ENCODE data around the gene ERICH3.
"Not testable (repeated sequence)": the region's sequence is repeated elsewhere in the genome, so short reads cannot be mapped to it uniquely, and the experiment has no call there.

ERICH3 gene

GRCh38 chr1:74670866-74671265 lies 2.7 kb downstream of the ERICH3 start:
- H3K4me1 ChIP-seq (ENCODE audit: control insufficient read depth, insufficient read depth, low read length); H3K27me3 ChIP-seq (ENCODE audit: control insufficient read depth, insufficient read depth, low read length); H3K27ac ChIP-seq (ENCODE audit: low read depth, low read length): not testable (repeated sequence)

GRCh38 chr1:74654708-74655107 lies 18.9 kb downstream of the ERICH3 start:
- Histone ChIP-seq H3K9ac (ENCODE audit: low read length) (no peak overlapping the region), H3K27me3 (ENCODE audit: control insufficient read depth, insufficient read depth, low read length) (no peaks in the 10 kb centered on the region), H3K27ac (ENCODE audit: low read depth, low read length) (no peak overlapping the region), H3K4me3 (ENCODE audit: low read length) (no peak overlapping the region), H3K4me1 (ENCODE audit: control insufficient read depth, insufficient read depth, low read length) (no peaks in the 10 kb centered on the region), H3K36me3 (ENCODE audit: control insufficient read depth, insufficient read depth, low read length) (no peaks in the 10 kb centered on the region)

More at GRCh38 chr1:74670866-74671265, 2.7 kb downstream of the ERICH3 start:
- not testable (repeated sequence) for H3K9ac ChIP-seq (ENCODE audit: low read length); H3K36me3 ChIP-seq (ENCODE audit: control insufficient read depth, insufficient read depth, low read length); H3K4me3 ChIP-seq (ENCODE audit: low read length)

GRCh38 chr1:74652711-74653139 lies 20.9 kb downstream of the ERICH3 start:
- Histone ChIP-seq H3K36me3 (ENCODE audit: control insufficient read depth, insufficient read depth, low read length) (no peaks in the 10 kb centered on the region), H3K27ac (ENCODE audit: low read depth, low read length) (no peak overlapping the region), H3K27me3 (ENCODE audit: control insufficient read depth, insufficient read depth, low read length) (no peaks in the 10 kb centered on the region), H3K9ac (ENCODE audit: low read length) (no peak overlapping the region), H3K4me3 (ENCODE audit: low read length) (no peak overlapping the region), H3K4me1 (ENCODE audit: control insufficient read depth, insufficient read depth, low read length) (no peaks in the 10 kb centered on the region)

GRCh38 chr1:74650561-74650960 lies 23.0 kb downstream of the ERICH3 start:
- no peak overlapping the region for H3K9ac ChIP-seq (ENCODE audit: low read length)
- no peaks in the 10 kb centered on the region for H3K4me1 ChIP-seq (ENCODE audit: control insufficient read depth, insufficient read depth, low read length)
- no peak overlapping the region for H3K4me3 ChIP-seq (ENCODE audit: low read length)
- no peak overlapping the region for H3K27ac ChIP-seq (ENCODE audit: low read depth, low read length)
- no peaks in the 10 kb centered on the region for H3K36me3 ChIP-seq (ENCODE audit: control insufficient read depth, insufficient read depth, low read length)
- no peaks in the 10 kb centered on the region for H3K27me3 ChIP-seq (ENCODE audit: control insufficient read depth, insufficient read depth, low read length)

GRCh38 chr1:74641876-74642275 lies 31.7 kb downstream of the ERICH3 start:
- Histone ChIP-seq H3K4me3 (ENCODE audit: low read length) (no peak overlapping the region), H3K27me3 (ENCODE audit: control insufficient read depth, insufficient read depth, low read length) (no peaks in the 10 kb centered on the region), H3K36me3 (ENCODE audit: control insufficient read depth, insufficient read depth, low read length) (no peaks in the 10 kb centered on the region), H3K4me1 (ENCODE audit: control insufficient read depth, insufficient read depth, low read length) (no peaks in the 10 kb centered on the region), H3K9ac (ENCODE audit: low read length) (no peak overlapping the region), H3K27ac (ENCODE audit: low read depth, low read length) (no peak overlapping the region)

- no peaks in the 10 kb centered on the region for H3K27me3 ChIP-seq (ENCODE audit: control insufficient read depth, insufficient read depth, low read length)
- H3K36me3 ChIP-seq (ENCODE audit: control insufficient read depth, insufficient read depth, low read length): no peaks in the 10 kb centered on the region
- no peak overlapping the region for H3K9ac ChIP-seq (ENCODE audit: low read length)
- H3K4me3 ChIP-seq (ENCODE audit: low read length): no peak overlapping the region
- H3K4me1 ChIP-seq (ENCODE audit: control insufficient read depth, insufficient read depth, low read length): no peaks in the 10 kb centered on the region
- H3K27ac ChIP-seq (ENCODE audit: low read depth, low read length): no peak overlapping the region
These were observed 32.4 kb downstream of the ERICH3 start for GRCh38 chr1:74641161-74641560.

GRCh38 chr1:74637296-74637695 lies 36.3 kb downstream of the ERICH3 start:
- no peak overlapping the region for H3K4me3 ChIP-seq (ENCODE audit: low read length)

GRCh38 chr1:74629283-74629682 lies 44.3 kb downstream of the ERICH3 start:
- H3K4me3 ChIP-seq (ENCODE audit: low read length): no peak overlapping the region
- no peaks in the 10 kb centered on the region for H3K27me3 ChIP-seq (ENCODE audit: control insufficient read depth, insufficient read depth, low read length)
- H3K36me3 ChIP-seq (ENCODE audit: control insufficient read depth, insufficient read depth, low read length): no peaks in the 10 kb centered on the region
- H3K9ac ChIP-seq (ENCODE audit: low read length): no peak overlapping the region
- no peak overlapping the region for H3K27ac ChIP-seq (ENCODE audit: low read depth, low read length)
- no peaks in the 10 kb centered on the region for H3K4me1 ChIP-seq (ENCODE audit: control insufficient read depth, insufficient read depth, low read length)

More at GRCh38 chr1:74637296-74637695, 36.3 kb downstream of the ERICH3 start:
- Histone ChIP-seq H3K27ac (ENCODE audit: low read depth, low read length) (no peak overlapping the region), H3K9ac (ENCODE audit: low read length) (no peak overlapping the region), H3K4me1 (ENCODE audit: control insufficient read depth, insufficient read depth, low read length) (no peaks in the 10 kb centered on the region), H3K36me3 (ENCODE audit: control insufficient read depth, insufficient read depth, low read length) (no peaks in the 10 kb centered on the region), H3K27me3 (ENCODE audit: control insufficient read depth, insufficient read depth, low read length) (no peaks in the 10 kb centered on the region)

- H3K9ac ChIP-seq (ENCODE audit: low read length): no peak overlapping the region
- no peaks in the 10 kb centered on the region for H3K36me3 ChIP-seq (ENCODE audit: control insufficient read depth, insufficient read depth, low read length)
- no peak overlapping the region for H3K4me3 ChIP-seq (ENCODE audit: low read length)
- no peaks in the 10 kb centered on the region for H3K4me1 ChIP-seq (ENCODE audit: control insufficient read depth, insufficient read depth, low read length)
- H3K27me3 ChIP-seq (ENCODE audit: control insufficient read depth, insufficient read depth, low read length): no peaks in the 10 kb centered on the region
- no peak overlapping the region for H3K27ac ChIP-seq (ENCODE audit: low read depth, low read length)
These were observed 49.9 kb downstream of the ERICH3 start for GRCh38 chr1:74623716-74624115.

- Histone ChIP-seq H3K36me3 (ENCODE audit: control insufficient read depth, insufficient read depth, low read length) (no peaks in the 10 kb centered on the region), H3K27me3 (ENCODE audit: control insufficient read depth, insufficient read depth, low read length) (no peaks in the 10 kb centered on the region), H3K4me3 (ENCODE audit: low read length) (no peak overlapping the region), H3K9ac (ENCODE audit: low read length) (no peak overlapping the region), H3K27ac (ENCODE audit: low read depth, low read length) (no peak overlapping the region), H3K4me1 (ENCODE audit: control insufficient read depth, insufficient read depth, low read length) (no peaks in the 10 kb centered on the region)
These were observed 53.4 kb downstream of the ERICH3 start for GRCh38 chr1:74620242-74620641.

GRCh38 chr1:74618974-74619373 lies 54.6 kb downstream of the ERICH3 start:
- Histone ChIP-seq H3K4me1 (ENCODE audit: control insufficient read depth, insufficient read depth, low read length) (no peaks in the 10 kb centered on the region), H3K9ac (ENCODE audit: low read length) (no peak overlapping the region), H3K27me3 (ENCODE audit: control insufficient read depth, insufficient read depth, low read length) (no peaks in the 10 kb centered on the region), H3K4me3 (ENCODE audit: low read length) (no peak overlapping the region), H3K27ac (ENCODE audit: low read depth, low read length) (no peak overlapping the region), H3K36me3 (ENCODE audit: control insufficient read depth, insufficient read depth, low read length) (no peaks in the 10 kb centered on the region)

GRCh38 chr1:74613894-74614293 lies 59.7 kb downstream of the ERICH3 start:
- H3K36me3 ChIP-seq (ENCODE audit: control insufficient read depth, insufficient read depth, low read length): no peaks in the 10 kb centered on the region
- H3K9ac ChIP-seq (ENCODE audit: low read length): no peak overlapping the region
- H3K4me1 ChIP-seq (ENCODE audit: control insufficient read depth, insufficient read depth, low read length): no peaks in the 10 kb centered on the region
- H3K27ac ChIP-seq (ENCODE audit: low read depth, low read length): no peak overlapping the region
- H3K4me3 ChIP-seq (ENCODE audit: low read length): no peak overlapping the region
- no peaks in the 10 kb centered on the region for H3K27me3 ChIP-seq (ENCODE audit: control insufficient read depth, insufficient read depth, low read length)

GRCh38 chr1:74611887-74612286 lies 61.7 kb downstream of the ERICH3 start:
- Histone ChIP-seq H3K27ac (ENCODE audit: low read depth, low read length) (no peak overlapping the region), H3K4me1 (ENCODE audit: control insufficient read depth, insufficient read depth, low read length) (no peaks in the 10 kb centered on the region), H3K36me3 (ENCODE audit: control insufficient read depth, insufficient read depth, low read length) (no peaks in the 10 kb centered on the region), H3K9ac (ENCODE audit: low read length) (no peak overlapping the region), H3K27me3 (ENCODE audit: control insufficient read depth, insufficient read depth, low read length) (no peaks in the 10 kb centered on the region), H3K4me3 (ENCODE audit: low read length) (no peak overlapping the region)

Measured in rectal smooth muscle tissue (tissue), 1 donor.